Activated naive CD4-positive, alpha-beta T cell treated with Interleukin-2 at 50 U/mL for 16 hours (primary cell): ENCODE measurements around the gene ITPKC.
"Not testable (repeated sequence)": the region's sequence is repeated elsewhere in the genome, so short reads cannot be mapped to it uniquely, and the experiment has no call there.

Experiments
- DNase-seq: peaks from one replicate; pipeline ENCODE4 v3.0.0-alpha.2; 2020

Gene ITPKC

GRCh38 chr19:40742477-40742876 lies 25.6 kb downstream of the ITPKC start:
- DNase-seq = no peak

GRCh38 chr19:40742886-40743285 lies 26.0 kb downstream of the ITPKC start:
- DNase-seq = no peak

DNA sequence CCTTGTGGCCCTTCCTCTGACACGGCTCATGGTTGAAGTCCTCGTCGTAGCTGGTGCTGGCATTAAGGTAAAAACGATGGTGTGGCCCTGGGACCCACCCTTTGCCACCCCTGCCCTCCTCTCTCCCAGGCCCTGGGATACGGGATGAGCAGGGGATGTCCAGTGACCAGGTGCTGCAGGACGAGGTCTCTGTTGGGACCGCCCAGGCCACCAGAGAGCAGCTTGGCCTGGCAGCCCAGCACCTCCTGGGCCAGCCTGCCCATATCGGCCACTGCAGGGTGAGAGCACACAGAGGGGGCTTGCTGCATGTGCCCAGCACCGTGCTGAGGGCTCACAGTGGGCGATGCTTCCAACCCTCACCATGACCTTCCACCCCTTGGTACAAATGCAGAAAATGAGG lies 27.0 kb downstream of the ITPKC start:
- no peak for DNase-seq

- DNase-seq = peak; percentile 29
These were observed 27.9 kb downstream of the ITPKC start for GRCh38 chr19:40744554-40745401.

DNA sequence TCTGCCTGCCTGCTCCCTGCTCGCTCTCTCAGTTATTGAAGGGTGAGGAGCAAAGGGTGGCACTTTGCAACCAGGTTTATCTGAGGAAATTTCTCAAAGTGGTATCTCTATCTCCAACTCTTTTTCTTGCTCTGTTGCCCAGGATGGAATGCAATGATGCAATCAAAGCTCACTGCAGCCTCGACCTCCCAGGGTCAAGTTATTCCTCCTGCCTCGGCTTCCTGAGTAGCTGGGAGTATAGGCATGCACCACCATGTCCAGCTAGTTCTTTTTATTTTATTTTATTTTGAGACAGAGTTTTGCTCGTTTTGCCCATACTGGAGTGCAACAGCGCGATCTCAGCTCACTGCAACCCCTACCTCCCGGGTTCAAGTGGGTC lies 28.5 kb downstream of the ITPKC start:
- DNase-seq = no peak

DNA sequence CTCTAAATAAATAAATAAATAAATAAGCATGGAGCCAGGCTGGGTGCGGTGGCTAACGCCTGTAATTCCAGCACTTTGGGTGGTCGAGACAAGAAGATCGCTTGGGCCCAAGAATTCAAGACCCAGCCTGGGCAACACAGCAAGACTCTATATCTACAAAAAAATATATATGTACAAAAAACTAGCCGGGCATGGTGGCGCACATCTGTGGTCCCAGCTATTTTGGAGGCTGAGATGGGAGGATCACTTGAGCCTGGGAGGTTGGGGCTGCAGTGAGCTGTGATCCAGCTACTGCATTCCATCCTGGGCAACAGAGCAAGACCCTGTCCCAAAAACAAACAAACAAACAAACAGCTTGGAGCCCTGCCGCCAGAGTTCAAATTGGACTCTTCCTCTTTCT lies 30.6 kb downstream of the ITPKC start:
- DNase-seq = no peak

DNA sequence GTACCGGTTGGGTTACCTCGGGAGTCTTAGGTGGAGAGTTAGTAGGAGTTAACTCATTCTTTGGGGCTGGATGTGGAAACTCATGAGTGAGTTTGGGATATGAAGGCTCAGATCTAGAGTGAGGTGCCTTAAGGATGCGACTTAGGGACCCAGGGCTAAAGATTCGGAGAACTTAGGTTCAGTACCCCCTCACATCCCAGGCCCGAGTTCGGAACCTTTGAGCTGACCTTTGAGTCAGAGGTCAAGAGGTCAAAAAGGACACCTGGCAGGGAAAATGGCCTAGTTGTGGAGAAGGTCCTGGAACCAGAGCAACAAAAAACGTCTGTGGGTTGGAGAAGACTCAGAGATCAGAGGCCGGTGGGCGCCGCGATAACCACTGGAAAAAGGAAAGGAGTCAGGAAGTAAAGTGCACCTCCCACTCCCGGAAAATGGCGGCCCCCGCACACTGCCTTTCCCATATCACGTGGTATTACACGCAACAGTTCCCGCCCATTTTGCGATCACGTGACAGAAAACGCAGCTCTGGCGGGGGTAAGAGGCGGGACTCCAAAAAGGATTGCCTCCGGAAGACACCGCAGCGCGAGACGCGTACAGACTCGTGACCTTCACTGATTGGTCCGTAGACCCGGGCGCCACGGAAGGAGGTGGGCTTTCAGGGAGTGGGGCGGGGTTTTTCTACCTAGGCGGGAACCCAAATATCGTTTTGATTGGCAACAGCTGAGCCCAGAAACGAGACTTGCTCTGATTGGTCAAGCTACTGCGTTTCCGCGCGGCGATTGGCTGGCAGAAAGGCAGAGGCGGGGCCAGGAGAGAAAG lies 33.4 kb downstream of the ITPKC start, which contains the start of gene ACTMAP:
Gene ACTMAP (minus strand): TSS at position 420 of the 816 bp plus-strand sequence. CDS start 674 bp downstream, outside the sequence.
- DNase-seq = peak; percentile 99

GRCh38 chr19:40750874-40751537 lies 34.1 kb downstream of the ITPKC start, which contains the start of gene SNRPA:
Gene SNRPA (plus strand): TSS chr19:40751203. CDS start chr19:40751409, 206 bp downstream.
- DNase-seq = peak; percentile 96

- peak; percentile 47 for DNase-seq
These were observed 35.4 kb downstream of the ITPKC start for GRCh38 chr19:40752257-40752781.

DNA sequence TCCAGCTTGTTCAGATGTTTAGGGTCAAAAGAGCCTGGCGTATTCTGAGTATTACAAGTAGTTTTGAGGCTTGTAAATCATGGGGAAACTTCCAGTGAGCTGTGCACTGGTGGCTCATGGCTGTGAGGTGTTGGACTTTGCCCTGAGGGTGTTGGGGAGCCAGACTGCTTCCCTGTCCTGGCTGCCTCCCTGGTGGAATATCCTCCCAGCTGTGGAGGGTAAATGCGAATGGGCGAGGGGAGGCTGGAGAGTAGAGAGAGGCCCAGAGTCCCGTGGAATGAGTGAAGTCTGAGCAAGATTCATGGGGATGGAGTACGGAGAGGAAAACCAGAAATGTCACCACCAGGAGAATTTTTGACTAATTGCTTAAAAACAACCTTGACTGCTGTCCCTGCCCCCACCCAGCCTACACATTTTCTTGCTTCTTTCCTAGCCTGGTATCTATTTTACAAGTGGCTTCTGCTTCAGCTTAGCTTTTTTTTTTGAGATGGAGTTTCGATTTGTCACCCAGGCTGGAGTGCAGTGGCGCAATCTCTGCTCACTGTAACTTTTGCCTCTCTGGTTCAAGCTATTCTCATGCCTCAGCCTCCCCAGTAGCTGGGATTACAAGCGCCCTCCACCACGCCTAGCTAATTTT lies 37.8 kb downstream of the ITPKC start:
- DNase-seq = peak; percentile 79

DNA sequence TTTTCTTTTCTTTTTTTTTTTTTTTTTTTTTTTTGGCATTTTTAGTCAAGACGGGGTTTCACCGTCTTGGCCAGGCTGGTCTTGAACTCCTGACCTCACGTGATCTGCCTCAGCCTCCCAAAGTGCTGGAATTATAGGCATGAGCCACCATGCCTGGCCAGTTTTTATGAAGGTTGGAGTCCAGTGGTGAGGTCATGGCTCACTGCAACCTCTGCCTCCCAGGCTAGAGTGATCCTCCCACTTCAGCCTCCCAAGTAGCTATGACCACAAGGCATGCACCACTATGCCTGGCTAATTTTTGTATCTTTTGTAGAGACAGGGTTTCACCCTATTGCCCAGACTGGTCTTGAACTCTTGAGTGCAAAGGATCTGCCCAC lies 38.3 kb downstream of the ITPKC start:
- no peak for DNase-seq

DNA sequence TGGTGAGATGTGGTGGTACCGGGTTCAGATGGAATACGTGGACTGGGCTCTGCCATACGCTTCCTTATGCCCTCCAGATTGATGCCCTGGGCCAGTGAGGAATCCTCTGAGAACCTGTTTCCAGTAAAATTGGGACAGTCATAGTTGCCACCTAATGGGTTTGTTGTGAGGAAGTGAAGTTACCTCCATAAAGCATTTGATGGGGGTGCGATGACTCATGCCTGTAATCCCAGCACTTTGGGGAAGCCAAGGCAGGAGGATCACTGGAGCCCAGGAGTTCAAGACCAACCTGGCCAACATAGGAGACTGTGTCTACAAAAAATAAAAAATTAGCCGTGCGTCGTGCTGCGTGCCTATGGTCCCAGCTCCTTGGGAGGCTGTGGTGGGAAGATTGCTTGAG lies 38.9 kb downstream of the ITPKC start:
- DNase-seq = no peak

- peak; percentile 68 for DNase-seq
These were observed 39.7 kb downstream of the ITPKC start for GRCh38 chr19:40756502-40757110.

GRCh38 chr19:40758491-40758890 lies 41.6 kb downstream of the ITPKC start:
- no peak for DNase-seq

GRCh38 chr19:40759352-40759751 lies 42.4 kb downstream of the ITPKC start:
- no peak for DNase-seq

- DNase-seq = no peak
These were observed 46.0 kb downstream of the ITPKC start for GRCh38 chr19:40762754-40763470.

GRCh38 chr19:40763526-40763925 lies 46.6 kb downstream of the ITPKC start:
- no peak for DNase-seq

DNA sequence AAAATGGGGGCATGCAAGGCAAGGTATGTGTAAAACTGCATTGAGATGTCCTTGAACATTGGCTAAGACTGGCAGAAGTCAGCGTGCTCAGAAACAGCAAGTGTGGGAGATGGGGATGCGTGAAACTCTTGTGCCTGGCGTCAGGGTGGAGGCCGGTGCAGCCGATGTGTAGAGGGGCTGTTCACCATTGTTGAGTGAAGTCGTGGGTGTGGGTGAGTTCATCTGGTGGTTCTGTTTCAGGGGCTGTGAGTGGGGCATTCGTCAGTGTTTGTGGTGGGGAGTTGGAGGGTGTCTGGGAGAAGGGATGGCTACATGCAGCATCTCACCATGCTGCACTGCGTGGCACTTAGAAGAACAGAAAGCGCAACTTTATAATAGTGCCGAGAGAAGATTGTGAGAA lies 47.1 kb downstream of the ITPKC start:
- no peak for DNase-seq

DNA sequence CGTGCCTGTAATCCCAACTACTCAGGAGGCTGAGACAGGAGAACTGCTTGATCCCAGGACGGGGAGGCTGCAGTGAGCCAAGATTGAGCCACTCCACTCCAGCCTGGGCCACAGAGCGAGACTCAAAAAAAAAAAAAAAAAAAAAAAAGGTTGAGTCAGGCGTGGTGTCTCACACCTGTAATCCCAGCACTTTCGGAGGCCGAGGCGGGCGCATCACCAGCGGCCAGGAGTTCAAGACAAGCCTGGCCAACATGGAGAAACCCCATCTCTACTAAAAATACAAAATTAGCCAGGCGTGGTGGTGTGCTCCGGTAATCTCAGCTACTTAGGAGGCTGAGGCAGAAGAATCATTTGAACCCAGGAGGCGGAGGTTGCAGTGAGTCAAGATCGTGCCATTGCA lies 49.5 kb downstream of the ITPKC start:
- not testable (repeated sequence) for DNase-seq

GRCh38 chr19:40768869-40769268 lies 52.0 kb downstream of the ITPKC start:
- DNase-seq = no peak

GRCh38 chr19:40771101-40771862 lies 54.4 kb downstream of the ITPKC start:
- DNase-seq = not testable (repeated sequence)
